G401 (cell line): ENCODE data around the gene MYO5C. TPM values are rescaled to one million over a fixed set of nuclear protein-coding genes. Genes with fewer than 3 reads are reported as not detected.

Source experiments
- DNase-seq: peaks from one replicate; pipeline ENCODE4 v3.0.0-alpha.2; 2015; ENCODE audit warnings: low spot score
- in situ Hi-C: cut with HindIII; loops from 2 replicates; pipeline ENCODE4 v1.10.0; 2016; ENCODE audit warnings: low sequenced_read_pairs, mixed read lengths
- total RNA-seq: library from RNA; depleted of rRNA; stranded (reverse); fragments of >200 nt; shearing (Covaris generic); gene quantifications from 2 replicates; pipeline ENCODE4 v1.2.3, GENCODE V29; 2014

The MYO5C gene
- total RNA-seq, 1 experiment from 2014 or later, result 4.2 TPM

- in situ Hi-C loops, result no loop called here
- peak; percentile 74 for DNase-seq
These were observed 14.2 kb downstream of the MYO5C start for GRCh38 chr15:52281085-52282035.

GRCh38 chr15:52280326-52281084 lies 15.1 kb downstream of the MYO5C start:
- in situ Hi-C loops, result no loop called here
- DNase-seq, result no peak

GRCh38 chr15:52278636-52279367 lies 16.8 kb downstream of the MYO5C start:
- in situ Hi-C loops, result no loop called here
- peak; percentile 92 for DNase-seq

- in situ Hi-C loops, result no loop called here
- no peak for DNase-seq
These were observed 17.5 kb downstream of the MYO5C start for GRCh38 chr15:52278135-52278534.

- in situ Hi-C loops, result no loop called here
- DNase-seq, result no peak
These were observed 18.0 kb downstream of the MYO5C start for GRCh38 chr15:52277575-52277974.

GRCh38 chr15:52276256-52276770 lies 19.3 kb downstream of the MYO5C start:
- peak; percentile 55 for DNase-seq
- in situ Hi-C loops, result no loop called here

GRCh38 chr15:52263563-52264282 lies 31.9 kb downstream of the MYO5C start:
- no peak for DNase-seq
- in situ Hi-C loops, result no loop called here

- in situ Hi-C loops, result no loop called here
- DNase-seq, result no peak
These were observed 33.2 kb downstream of the MYO5C start for GRCh38 chr15:52262364-52262763.

GRCh38 chr15:52261498-52262242 lies 33.9 kb downstream of the MYO5C start:
- peak; percentile 99 for DNase-seq
- in situ Hi-C loops, result no loop called here

- in situ Hi-C loops, result no loop called here
- no peak for DNase-seq
These were observed 34.6 kb downstream of the MYO5C start for GRCh38 chr15:52261026-52261425.

- in situ Hi-C loops, result no loop called here
- DNase-seq, result no peak
These were observed 36.1 kb downstream of the MYO5C start for GRCh38 chr15:52259503-52259902.

GRCh38 chr15:52258461-52258860 lies 37.1 kb downstream of the MYO5C start:
- DNase-seq, result no peak
- in situ Hi-C loops, result no loop called here

- DNase-seq, result no peak
These were observed 37.9 kb downstream of the MYO5C start for GRCh38 chr15:52257734-52258062.

GRCh38 chr15:52256930-52257733 lies 38.5 kb downstream of the MYO5C start:
- in situ Hi-C loops, result no loop called here
- peak; percentile 48 for DNase-seq

More at GRCh38 chr15:52257734-52258062, 37.9 kb downstream of the MYO5C start:
- in situ Hi-C loops, result no loop called here

GRCh38 chr15:52256366-52256765 lies 39.2 kb downstream of the MYO5C start:
- peak; percentile 93 for DNase-seq
- in situ Hi-C loops, result no loop called here

- in situ Hi-C loops, result no loop called here
- peak; percentile 97 for DNase-seq
These were observed 39.7 kb downstream of the MYO5C start for GRCh38 chr15:52255935-52256334.

- in situ Hi-C loops, result no loop called here
- DNase-seq, result no peak
These were observed 40.6 kb downstream of the MYO5C start for GRCh38 chr15:52255008-52255407.
